Kidney glomerular epithelial cell (primary cell): ENCODE data around the gene ZNF525.
"Not testable (repeated sequence)": the region's sequence is repeated elsewhere in the genome, so short reads cannot be mapped to it uniquely, and the experiment has no call there.

Experiments
- DNase-seq: peaks from one replicate; lab custom pipeline; 2025; lab: John Stamatoyannopoulos, UW

ZNF525 gene

GRCh38 chr19:53365134-53365898 is at the start of gene ZNF525:
Gene ZNF525, plus strand, starts transcription at chr19:53365705. Its CDS starts 6,577 bp downstream, at chr19:53372282.
- peak; percentile 74 for DNase-seq

GRCh38 chr19:53328967-53329366 is 36.5 kb upstream of the ZNF525 start:
- no peak for DNase-seq

GRCh38 chr19:53332484-53332883 is 33.0 kb upstream of the ZNF525 start:
- DNase-seq = no peak

- DNase-seq = no peak
These were observed 32.4 kb upstream of the ZNF525 start for GRCh38 chr19:53333066-53333462.

- DNase-seq = peak; percentile 67
These were observed 31.7 kb upstream of the ZNF525 start, which contains the start of gene ZNF845 for GRCh38 chr19:53333463-53334449. Gene ZNF845, plus strand, starts transcription at chr19:53333749. Its CDS starts 7,559 bp downstream, at chr19:53341308.

GRCh38 chr19:53344403-53344802 is 21.1 kb upstream of the ZNF525 start:
- DNase-seq = not testable (repeated sequence)

- DNase-seq = no peak
These were observed 9.8 kb upstream of the ZNF525 start for GRCh38 chr19:53355739-53356138.

- no peak for DNase-seq
These were observed 7.5 kb upstream of the ZNF525 start for GRCh38 chr19:53357821-53358581.

GRCh38 chr19:53360056-53360455 is 5.4 kb upstream of the ZNF525 start:
- not testable (repeated sequence) for DNase-seq

GRCh38 chr19:53365899-53366493 is 491 bp downstream of the ZNF525 start:
- peak; percentile 43 for DNase-seq

- DNase-seq = no peak
These were observed 6.7 kb downstream of the ZNF525 start for GRCh38 chr19:53372196-53372595.

GRCh38 chr19:53374288-53374687 is 8.8 kb downstream of the ZNF525 start:
- DNase-seq = no peak

- no peak for DNase-seq
These were observed 9.2 kb downstream of the ZNF525 start for GRCh38 chr19:53374743-53375142.

- no peak for DNase-seq
These were observed 15.9 kb downstream of the ZNF525 start for GRCh38 chr19:53381376-53381775.

GRCh38 chr19:53388168-53388567 is 22.7 kb downstream of the ZNF525 start:
- DNase-seq = no peak

GRCh38 chr19:53388904-53389303 is 23.4 kb downstream of the ZNF525 start:
- DNase-seq = no peak

GRCh38 chr19:53389571-53389970 is 24.1 kb downstream of the ZNF525 start:
- no peak for DNase-seq

GRCh38 chr19:53389978-53390377 is 24.5 kb downstream of the ZNF525 start:
- no peak for DNase-seq

GRCh38 chr19:53394522-53394973 is 29.0 kb downstream of the ZNF525 start:
- DNase-seq = peak; percentile 44

- DNase-seq = peak; percentile 89
These were observed 29.7 kb downstream of the ZNF525 start, which contains the start of gene ZNF765 for GRCh38 chr19:53394974-53395839. Gene ZNF765, plus strand, starts transcription at chr19:53395149. Its CDS starts 2,867 bp downstream, at chr19:53398016.
